HL-60 (cell line): ENCODE data around the gene FBXW7.

Source experiments
- CTCF ChIP-seq: IDR thresholded peaks from one replicate; pipeline ENCODE4 v1.5.1; 2011; ENCODE audit warnings: low read length, control low read depth, inconsistent platforms; ENCODE audit not compliant: insufficient read depth
- GABPA ChIP-seq: IDR thresholded peaks from 2 replicates; pipeline ENCODE4 v1.6.1; 2012; ENCODE audit warnings: low read depth
- POLR2AphosphoS5 ChIP-seq: IDR thresholded peaks from 2 replicates; pipeline ENCODE4 v1.6.1; 2012; ENCODE audit warnings: low read depth

- no peak for TF ChIP-seq POLR2AphosphoS5
- TF ChIP-seq CTCF: no peak
- TF ChIP-seq GABPA: no peak
Measured at GRCh38 chr4:152540293-152540674, 4.4 kb upstream of the FBXW7 start.
